Fibroblast of the conjunctiva (primary cell): ENCODE results near the gene GAPVD1.
"Not testable (repeated sequence)": the region's sequence is repeated elsewhere in the genome, so short reads cannot be mapped to it uniquely, and the experiment has no call there.

Experiments
- DNase-seq: peaks from one replicate; pipeline ENCODE4 v3.0.0-alpha.2; 2010; ENCODE audit warnings: low read depth

GAPVD1 gene

GRCh38 chr9:125261501-125262293 lies at the start of gene GAPVD1:
Gene GAPVD1, plus strand, starts transcription at chr9:125261826. Its CDS starts 37,096 bp downstream, at chr9:125298922.
- DNase-seq = peak; percentile 74

GRCh38 chr9:125214186-125214585 lies 47.4 kb upstream of the GAPVD1 start:
- DNase-seq = no peak

GRCh38 chr9:125218621-125219020 lies 43.0 kb upstream of the GAPVD1 start:
- DNase-seq = no peak

- DNase-seq = not testable (repeated sequence)
These were observed 36.8 kb upstream of the GAPVD1 start for GRCh38 chr9:125224858-125225257.

- no peak for DNase-seq
These were observed 33.9 kb upstream of the GAPVD1 start for GRCh38 chr9:125227761-125228160.

GRCh38 chr9:125233678-125234077 lies 27.9 kb upstream of the GAPVD1 start:
- DNase-seq = peak; percentile 90

GRCh38 chr9:125234099-125234498 lies 27.5 kb upstream of the GAPVD1 start:
- DNase-seq = not testable (repeated sequence)

- no peak for DNase-seq
These were observed 25.7 kb upstream of the GAPVD1 start for GRCh38 chr9:125235804-125236519.

GRCh38 chr9:125236520-125237159 lies 25.0 kb upstream of the GAPVD1 start:
- not testable (repeated sequence) for DNase-seq

- DNase-seq = no peak
These were observed 23.3 kb upstream of the GAPVD1 start for GRCh38 chr9:125238127-125238914.

GRCh38 chr9:125238915-125239446 lies 22.6 kb upstream of the GAPVD1 start:
- no peak for DNase-seq

GRCh38 chr9:125239631-125240597 lies 21.7 kb upstream of the GAPVD1 start:
- DNase-seq = no peak

GRCh38 chr9:125240649-125240999 lies 21.0 kb upstream of the GAPVD1 start:
- no peak for DNase-seq

- peak; percentile 100 for DNase-seq
These were observed 20.4 kb upstream of the GAPVD1 start, which contains the start of gene HSPA5 for GRCh38 chr9:125241000-125241862. Gene HSPA5, minus strand, starts transcription at chr9:125241343. Its CDS starts 217 bp downstream, at chr9:125241126.

- peak; percentile 36 for DNase-seq
These were observed 19.5 kb upstream of the GAPVD1 start for GRCh38 chr9:125241863-125242739.

GRCh38 chr9:125243792-125244260 lies 17.8 kb upstream of the GAPVD1 start:
- no peak for DNase-seq

GRCh38 chr9:125246261-125246667 lies 15.4 kb upstream of the GAPVD1 start:
- DNase-seq = no peak

- DNase-seq = no peak
These were observed 7.4 kb upstream of the GAPVD1 start for GRCh38 chr9:125254231-125254630.
